Limb (tissue), 2 donors: Measurements from ENCODE around the gene RNF125.
"Not testable (repeated sequence)": the region's sequence is repeated elsewhere in the genome, so short reads cannot be mapped to it uniquely, and the experiment has no call there.

Source experiments
- DNase-seq, 2 donors: peaks; one replicate each; pipeline ENCODE4 v3.0.0-alpha.2; 2016; ENCODE audit errors: extremely low spot score in 2 of 2

RNF125 gene

DNA sequence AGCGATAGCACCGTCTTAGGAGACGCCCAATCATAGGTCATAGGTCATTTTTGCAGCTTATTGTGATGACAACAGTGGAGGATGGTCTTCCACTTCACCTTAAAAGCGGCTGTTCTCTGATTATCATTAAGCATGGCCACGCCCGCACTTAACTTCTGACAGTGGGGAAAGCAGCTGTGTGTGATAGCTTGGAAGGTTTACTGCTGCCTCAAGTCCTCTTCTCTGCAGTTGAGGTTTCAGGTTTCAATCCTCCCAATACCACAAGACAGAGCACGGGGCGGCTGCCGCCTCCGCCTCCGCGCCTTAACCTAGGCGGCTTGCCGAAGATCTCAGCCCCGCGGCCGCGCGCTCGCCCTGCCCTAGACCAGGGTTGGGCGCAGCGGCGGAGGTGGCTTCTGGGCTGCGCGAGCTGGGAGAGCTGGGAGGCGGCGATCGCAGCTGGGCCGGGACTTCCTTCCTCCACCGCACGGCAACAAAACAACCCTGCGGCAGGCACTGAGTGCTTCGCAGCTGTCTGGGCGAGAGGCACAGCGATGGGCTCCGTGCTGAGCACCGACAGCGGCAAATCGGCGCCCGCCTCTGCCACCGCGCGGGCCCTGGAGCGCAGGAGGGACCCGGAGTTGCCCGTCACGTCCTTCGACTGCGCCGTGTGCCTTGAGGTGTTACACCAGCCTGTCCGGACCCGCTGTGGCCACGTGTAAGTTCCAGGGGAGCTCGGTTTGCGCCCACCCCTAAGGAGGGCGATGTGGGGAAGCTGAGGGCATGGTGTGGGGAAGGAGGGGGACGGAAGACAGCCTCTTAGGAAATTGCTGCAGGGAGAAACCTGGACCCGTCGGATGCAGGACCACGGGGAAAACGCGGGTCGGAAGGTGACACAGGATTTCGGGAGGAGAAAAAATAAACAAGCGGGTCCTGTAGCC lies at the start of gene RNF125:
Gene RNF125 (plus strand): TSS at position 495 of the 920 bp plus-strand sequence. CDS start 39 bp downstream, at position 534.
- peak; percentile 67 to 83 for DNase-seq

DNA sequence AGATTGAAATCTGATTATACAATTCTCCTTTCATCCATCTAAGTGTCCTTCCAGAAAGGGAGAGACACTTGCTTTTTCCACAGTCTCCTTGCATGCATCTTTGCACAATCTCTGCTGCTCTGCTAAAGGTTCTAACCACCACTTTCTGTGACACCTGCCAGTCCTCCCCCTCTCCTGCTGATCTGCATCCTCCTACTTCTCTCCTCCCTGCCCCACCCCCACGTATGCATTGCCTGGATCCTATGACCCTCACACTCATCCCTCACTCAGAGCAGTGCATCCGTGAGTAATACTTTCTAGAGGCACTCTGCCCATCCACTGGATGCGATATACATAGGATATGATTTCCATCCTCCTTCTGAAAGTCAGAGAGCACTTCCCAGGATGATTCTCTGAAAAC lies 48.0 kb upstream of the RNF125 start:
- no peak for DNase-seq

DNA sequence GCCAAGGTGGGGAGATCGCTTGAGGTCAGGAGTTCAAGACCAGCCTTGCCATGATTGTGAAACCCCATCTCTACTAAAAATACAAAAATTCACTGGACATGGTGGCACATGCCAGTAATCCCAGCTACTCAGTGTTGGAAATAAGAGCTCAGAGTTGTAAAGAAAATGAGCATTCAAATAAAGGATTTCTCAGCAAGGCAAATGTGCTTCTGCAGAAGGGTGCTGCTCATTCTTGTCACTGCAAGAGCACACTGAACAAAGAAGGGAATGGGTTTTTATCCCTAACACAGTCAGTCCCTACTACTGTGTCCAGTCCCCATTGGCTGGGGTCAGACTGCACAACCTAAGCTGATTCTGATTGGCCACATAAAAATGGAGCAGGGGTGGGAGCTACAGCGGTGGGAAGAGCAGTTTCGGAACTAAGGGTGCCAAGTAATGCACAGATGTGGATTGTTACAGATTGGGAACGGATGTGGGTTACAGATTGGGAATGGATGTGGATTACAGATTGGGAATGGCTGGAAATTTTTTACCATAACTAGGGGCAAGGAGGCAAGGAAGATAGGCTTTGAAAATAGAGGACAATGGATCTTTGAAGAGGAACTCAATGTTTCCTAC lies 44.6 kb upstream of the RNF125 start:
- DNase-seq, result no peak

DNA sequence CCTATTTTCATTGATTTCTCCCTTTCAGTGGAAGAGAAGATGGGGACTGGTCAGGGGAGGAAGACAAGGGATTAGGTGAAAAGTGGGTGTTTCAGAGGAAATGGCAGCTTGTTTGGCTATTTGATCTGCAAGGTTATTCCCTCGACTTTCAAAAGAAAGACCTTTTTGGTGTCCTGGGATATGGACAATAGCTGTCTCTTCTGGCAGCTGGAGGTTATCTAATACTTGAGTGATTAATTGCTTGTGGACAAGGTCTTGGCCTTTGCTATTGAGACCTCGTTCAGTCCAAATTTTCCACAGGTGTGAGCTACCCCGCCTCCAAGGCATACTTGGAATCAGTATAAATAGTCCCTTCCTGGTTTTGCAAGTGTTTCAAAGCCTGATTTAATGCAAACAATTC lies 42.4 kb upstream of the RNF125 start:
- DNase-seq, result no peak

DNA sequence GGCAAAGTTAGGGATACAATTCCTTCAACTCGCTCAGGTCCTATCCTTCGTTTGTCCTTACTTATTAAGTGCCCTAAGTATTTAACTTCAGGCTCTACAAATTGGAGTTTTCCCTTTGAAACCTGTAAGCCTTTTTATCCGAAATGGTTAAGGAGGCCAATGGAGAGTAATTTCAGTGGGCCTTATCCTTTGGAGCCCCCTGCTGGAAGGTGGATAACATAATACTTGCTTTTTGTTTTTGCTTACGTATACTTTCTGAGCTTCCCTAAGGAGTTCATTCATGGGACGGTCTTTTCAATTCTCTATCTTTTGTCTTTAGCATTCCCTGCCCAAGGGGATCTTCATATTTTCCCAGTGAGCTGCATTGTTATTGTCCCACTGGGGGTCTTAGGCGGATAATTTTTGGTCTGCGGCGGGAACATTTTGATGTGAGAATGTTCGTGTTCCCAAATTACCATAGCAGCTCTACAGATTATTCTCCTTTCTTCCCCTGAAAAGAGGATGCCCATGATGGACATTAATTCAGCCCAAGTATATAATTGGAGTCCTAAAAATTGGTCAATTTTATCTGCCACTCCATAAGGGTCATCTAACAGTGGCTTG lies 41.3 kb upstream of the RNF125 start:
- no peak for DNase-seq

DNA sequence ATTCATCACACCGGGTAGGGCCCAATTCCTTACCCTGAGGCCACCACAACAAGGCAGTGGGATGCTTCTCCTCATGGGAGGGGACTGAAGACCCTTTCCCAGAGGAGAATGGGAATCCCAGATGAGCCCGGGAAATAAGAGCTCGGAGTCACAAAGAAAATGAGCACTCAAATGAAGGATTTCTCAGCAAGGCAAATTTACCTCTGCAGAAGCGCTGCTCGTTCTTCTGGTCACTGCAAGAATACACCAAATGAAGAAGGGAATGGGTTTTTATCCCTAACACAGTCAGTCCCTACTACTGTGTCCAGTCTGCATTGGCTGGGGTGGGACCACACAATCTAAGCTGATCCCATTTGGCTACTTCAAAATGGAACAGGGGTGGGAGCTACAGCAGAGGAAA lies 40.0 kb upstream of the RNF125 start:
- no peak for DNase-seq

DNA sequence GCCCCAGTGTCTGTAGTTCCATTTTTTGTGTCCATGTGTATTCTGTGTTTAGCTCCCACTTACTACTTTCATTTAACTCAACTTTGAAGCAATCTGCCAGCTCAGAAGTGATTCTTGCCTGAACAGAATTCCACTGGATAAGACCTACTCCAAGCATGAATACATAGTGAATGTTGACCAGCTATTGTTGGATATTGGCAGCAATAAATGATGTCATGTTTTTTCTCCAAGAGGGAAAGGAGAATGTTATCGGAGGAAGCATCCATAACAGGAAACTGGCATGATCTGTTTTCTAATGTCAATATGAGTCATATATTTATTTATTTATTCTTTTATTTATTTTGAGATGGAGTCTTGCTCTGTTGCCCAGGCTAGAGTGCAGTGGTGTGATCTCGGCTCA lies 38.9 kb upstream of the RNF125 start:
- DNase-seq, result no peak

DNA sequence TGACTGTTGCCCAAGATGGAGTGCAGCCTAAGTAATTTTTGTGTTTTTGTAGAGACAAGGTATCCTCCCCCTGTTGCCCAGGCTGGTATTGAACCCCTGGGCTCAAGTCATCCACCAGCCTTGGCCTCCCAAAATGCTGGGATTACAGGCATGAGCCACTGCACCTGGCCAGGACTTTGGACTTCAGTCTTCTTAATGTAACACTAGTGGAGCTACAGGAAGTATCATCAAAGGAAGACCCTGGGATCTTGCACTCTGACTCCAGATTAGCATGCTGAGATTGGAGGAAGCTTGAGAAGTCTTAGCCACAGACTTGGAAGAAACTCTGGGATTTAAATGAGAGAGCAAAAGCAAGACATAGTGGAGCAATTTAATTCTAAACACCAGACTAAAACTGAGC lies 37.8 kb upstream of the RNF125 start:
- no peak for DNase-seq

DNA sequence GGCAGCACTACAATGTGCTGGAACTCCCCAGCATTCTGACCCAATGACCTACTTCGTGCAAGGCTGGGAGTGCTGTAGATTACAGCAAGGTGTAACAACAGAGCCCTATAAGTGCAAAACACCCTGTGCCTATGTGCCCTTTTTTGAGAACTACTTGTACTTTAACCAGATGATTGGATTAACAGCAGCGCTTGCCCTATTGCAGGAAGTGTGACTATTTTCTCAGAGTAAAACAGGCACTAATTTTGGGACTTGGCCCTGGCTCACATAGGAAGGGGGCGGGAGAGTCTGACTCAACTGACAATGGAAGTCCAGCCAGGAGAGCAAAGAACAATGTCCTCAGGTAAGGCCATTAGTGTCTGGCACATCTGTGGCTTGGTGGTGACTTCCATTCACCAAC lies 35.6 kb upstream of the RNF125 start:
- DNase-seq, result no peak

DNA sequence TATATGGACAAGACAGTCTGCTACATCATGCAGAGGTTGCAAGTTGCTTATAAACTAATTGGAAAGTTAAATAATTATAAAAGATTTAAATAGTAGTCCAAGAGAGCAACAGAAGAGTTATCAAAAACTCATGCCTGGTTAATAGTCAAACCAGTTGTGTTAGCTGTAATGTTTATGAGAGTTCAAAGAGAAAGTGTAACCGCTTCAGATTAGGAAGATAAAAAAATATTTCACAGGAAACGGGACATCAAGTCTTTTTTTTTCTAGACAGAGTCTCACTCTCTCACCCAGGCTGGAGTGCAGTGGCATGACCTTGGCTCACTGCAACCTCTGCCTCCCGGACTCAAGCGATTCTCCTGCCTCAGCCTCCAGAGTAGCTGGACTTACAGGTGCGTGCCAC lies 34.6 kb upstream of the RNF125 start:
- DNase-seq, result no peak

DNA sequence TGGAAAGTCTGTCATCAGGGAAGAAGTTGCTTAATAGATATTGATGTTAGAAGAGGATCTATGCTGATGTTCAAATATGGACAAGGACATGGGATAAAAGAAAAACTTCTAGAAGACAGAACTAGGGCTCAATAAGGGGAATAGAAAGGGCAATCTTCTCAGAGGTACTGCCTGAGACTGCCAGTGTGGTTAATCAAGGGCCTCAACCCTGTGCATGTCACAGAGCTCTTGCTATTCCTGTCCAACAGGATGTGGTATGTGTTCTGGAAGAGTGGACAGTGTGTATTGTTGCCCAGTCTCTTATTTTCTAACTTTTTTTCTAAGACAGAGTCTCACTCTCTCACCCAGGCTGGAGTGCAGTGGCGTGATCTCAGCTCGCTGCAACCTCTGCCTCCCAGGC lies 27.8 kb upstream of the RNF125 start:
- no peak for DNase-seq

DNA sequence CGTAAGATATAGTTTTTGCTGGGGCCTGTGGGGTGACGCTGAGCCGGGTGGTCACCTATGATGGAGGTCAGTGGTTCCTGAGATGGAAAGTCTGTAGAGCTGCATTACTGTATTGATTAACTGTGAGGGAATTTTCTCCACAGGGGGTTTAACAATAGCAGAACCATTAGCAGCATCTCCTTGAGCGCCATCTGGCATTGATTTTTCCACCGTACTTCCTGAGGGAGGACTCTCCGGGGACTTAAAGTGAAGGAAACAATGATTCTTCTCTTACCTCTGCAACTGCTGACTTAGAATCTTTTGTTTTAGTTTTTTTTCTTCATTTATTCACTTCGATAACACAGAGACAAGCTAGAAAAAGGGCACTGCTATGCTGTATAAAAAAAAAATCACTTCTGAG lies 22.6 kb upstream of the RNF125 start:
- no peak for DNase-seq

DNA sequence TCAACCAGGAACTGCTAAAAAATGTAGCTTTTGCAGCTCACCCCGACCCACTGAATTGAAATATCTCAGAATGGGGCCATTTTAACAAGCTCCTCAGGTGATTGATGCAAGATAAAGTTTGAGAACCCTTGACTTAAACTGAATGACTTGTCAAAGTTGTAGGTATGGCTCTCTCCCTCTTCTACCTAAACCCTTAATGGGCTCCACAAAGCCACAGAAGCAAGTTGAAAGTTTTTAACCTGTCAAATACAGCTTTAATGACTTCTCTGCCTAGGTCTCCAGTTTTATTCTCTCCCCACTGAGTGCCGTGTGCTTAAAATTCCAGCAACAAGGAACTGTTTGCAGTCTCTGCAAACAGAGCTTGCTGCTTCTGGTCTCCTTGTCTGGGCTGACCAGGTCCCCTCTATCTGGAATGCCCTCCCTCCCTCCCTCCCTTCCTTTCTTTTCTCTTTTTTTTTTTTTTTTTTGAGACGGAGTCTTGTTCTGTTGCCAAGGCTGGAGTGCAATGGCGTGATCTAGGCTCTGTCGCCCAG lies 19.7 kb upstream of the RNF125 start:
- DNase-seq, result no peak

DNA sequence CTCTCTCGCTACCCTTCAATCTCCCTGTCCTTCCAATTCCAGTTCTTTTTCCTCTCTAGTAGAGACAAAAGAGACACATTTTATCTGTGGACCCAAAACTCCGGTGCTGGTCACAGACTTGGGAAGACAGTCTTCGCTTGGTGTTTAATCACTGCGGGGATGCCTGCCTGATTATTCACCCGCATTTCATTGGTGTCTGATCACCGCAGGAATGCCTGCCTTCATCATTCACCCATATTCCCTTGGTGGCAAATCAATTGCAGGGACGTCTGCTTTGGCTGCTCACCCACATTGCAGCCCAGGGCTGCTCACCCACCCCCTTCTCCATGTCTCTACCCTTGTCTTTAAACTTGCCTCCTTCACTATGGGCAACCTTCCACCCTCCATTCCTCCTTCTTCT lies 17.5 kb upstream of the RNF125 start:
- DNase-seq, result not testable (repeated sequence)

DNA sequence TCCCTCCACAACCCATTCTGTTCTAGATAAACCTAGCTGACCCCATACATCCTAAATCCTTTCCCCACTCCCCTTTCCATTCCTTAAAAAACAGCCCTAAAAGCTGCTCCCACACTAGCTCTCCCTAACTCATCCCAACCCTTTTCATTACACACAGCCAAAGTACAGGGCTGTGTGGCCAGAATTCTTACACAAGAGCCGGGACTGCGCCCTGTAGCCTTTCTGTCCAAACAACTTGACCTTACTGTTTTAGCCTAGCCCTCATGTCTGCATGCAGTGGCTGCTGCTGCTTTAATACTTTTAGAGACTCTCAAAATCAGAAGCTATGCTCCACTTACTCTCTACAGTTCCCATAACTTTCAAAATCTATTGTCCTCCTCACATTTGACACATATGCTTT lies 14.8 kb upstream of the RNF125 start:
- DNase-seq, result not testable (repeated sequence)

DNA sequence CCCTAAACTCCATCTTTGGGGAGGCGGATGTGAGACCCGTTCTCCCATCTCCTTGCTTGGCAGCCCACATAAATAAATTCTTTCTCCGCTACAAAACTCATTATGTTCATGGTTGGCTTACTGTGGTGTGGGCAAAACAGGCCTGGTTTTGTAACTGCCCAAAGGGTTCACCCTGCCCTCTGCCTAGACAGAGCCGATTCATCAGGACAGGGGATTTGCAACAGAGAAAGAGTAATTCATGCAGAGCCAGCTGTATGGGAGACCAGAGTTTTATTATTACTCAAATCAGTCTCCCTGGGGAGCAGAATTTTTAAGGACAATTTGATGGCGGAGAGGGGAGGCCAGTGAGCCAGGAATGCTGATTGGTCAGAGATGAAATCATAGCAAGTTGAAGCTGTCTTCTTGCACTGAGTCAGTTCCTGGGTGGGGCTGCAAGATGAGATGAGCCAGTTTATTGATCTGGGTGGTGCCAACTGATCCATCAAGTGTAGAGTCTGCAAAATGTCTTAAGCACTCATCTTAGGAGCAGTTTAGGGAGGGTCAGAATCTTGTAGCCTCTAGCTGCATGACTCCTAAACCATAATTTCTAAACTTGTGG lies 8.4 kb upstream of the RNF125 start:
- no peak for DNase-seq

DNA sequence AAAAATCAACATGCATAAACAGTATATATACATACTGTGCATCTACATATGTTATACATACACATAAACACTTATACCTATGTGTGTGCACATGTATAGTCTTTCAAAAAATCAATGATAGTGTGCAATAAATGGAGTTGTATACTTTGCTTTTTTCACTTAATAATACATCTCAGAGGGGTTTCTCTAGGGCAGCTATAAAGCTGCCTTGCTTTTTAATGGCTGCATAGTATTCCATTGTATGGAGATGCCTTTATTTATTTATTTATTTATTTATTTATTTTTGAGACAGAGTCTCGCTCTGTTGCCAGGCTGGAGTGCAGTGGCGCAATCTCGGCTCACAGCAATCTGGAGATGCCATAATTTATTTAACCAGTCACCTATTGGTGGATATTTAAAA lies 7.4 kb upstream of the RNF125 start:
- DNase-seq, result no peak

DNA sequence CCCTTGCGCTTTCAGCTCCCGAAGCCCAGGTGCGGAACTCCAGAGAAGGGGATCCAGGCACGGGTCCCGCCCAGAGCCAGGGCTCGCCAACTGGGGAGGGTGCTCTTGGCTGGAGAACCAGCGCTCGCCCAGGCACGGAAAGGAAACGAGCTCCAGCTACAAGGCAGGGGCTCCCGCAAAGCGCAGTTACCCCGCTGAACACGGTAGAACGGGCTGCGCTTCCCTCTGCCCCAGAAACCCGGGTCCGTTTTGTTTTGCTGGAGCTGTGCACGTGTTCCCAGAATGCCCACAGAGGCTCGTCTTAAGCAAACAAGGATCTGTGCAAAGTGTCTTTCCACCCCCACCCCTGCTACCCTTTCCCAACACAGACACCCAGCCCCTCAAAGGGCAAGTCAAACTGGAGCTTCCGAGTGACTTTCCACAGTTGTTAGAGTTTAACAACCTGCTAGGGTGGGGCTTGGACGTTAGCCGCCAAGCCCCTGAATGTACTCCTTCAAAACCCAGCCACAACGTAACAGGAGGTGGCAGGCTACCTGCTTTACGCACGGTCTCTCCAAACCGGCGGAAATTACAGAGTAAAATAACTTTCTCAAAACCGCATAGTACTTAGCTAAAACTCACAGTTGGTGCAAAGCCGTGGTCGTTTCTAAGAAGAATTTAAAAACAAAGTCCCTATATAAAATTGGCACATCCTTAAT lies 775 bp downstream of the RNF125 start:
- peak in 1 of 2 donors; percentile 63 for DNase-seq

DNA sequence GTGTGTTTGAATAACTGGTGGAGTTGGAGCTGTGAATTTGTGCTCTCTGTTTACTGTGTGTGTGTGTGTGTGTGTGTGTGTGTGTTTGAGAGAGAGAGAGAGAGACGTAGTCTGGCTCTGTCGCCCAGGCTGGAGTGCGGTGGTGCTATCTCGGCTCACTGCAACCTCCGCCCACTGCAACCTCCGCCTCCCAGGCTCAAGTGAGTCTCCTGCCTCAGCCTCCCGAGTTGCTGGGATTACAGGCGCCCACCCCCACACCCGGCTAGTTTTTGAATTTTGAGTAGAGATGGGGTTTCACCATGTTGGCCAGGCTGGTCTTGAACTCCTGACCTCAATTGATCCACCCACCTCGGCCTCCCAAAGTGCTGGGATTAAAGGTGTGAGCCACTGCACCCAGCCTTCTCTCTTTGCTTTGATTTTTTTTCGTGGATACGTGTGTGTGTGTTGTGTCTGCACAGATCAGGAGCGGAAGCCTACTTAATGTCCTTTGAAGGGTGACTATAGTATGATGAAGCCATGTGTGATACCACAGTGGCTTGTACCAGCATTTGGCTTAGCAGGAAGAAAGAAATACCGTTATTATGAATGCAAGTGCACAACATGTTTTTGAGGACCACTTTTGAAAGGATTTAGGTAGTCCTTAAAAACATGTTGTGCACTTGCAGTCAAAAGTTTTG lies 1.5 kb downstream of the RNF125 start:
- DNase-seq, result not testable (repeated sequence)

DNA sequence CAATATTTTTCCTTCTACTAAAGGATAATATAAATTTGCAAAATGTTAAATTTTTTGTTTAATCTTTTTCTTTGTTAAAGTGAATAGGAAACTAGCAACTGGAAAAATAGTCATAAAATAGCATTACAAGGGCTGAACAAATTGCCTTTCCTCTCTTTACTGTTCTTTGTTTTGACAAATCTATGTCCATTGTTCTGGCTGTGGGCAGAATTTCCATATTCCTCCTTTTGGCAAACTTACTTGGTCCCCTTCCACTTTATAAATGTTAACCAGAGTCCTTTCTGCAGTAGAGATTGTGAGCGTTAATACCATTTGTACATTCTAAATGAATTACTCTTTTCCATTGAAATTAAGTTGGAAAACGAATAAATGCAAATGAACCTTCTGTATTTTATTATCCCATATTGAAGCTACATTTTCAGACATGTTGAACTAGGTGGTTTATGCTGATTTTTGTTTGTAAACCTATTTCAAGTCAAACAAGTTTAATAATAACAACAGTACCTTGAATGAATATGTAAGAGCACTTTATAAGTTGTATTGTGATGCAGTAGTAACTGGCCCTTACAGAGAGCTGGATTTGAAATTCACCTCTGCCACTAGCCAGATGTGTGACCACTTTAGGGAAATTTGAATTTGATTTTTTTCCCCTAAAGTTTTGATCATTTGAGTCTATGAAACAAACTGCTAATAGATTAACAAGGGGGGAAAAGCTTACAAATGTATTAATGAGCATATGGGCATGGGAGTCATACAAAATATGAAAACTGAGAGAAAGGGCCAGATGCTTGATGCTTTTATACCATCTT lies 3.3 kb downstream of the RNF125 start:
- no peak for DNase-seq
